WTC11 (cell line): Measurements from ENCODE around the gene CIZ1. TPM values are rescaled to one million over a fixed set of nuclear protein-coding genes. Genes with fewer than 3 reads are reported as not detected.

Experiments
- ATAC-seq: fragments of 200-7000 bp; cut with Tn5 transposase; 2 replicates; pipeline ENCODE4 v1.10.0; 2021; ENCODE audit warnings: mild to moderate bottlenecking, moderate library complexity
- CTCF ChIA-PET: fragments of 300-600 bp; sonication (Branson Sonifier 250); formaldehyde crosslinking; loops from one replicate; lab custom pipeline; 2021; ENCODE audit warnings: antibody characterized with exemption; lab: Charles Lee
- POLR2A ChIA-PET: fragments of 350-600 bp; sonication (Branson Sonifier 250); formaldehyde crosslinking; loops from one replicate; lab custom pipeline; 2021; ENCODE audit warnings: antibody characterized with exemption; lab: Charles Lee
- DNase-seq: peaks from one replicate; pipeline ENCODE4 v3.0.0; 2021; ENCODE audit warnings: low spot score
- H3K27ac Mint-ChIP-seq: 2 replicates; pipeline ENCODE4 v1.8.0; 2021; ENCODE audit warnings: mixed read lengths
- H3K27me3 Mint-ChIP-seq: 2 replicates; pipeline ENCODE4 v1.8.0; 2021; ENCODE audit warnings: low read depth, mild to moderate bottlenecking, moderate library complexity, mixed read lengths
- H3K36me3 Mint-ChIP-seq: 2 replicates; pipeline ENCODE4 v1.8.0; 2021; ENCODE audit warnings: mixed read lengths
- H3K4me1 Mint-ChIP-seq: 2 replicates; pipeline ENCODE4 v1.8.0; 2022; ENCODE audit warnings: mixed read lengths
- H3K4me3 Mint-ChIP-seq: 2 replicates; pipeline ENCODE4 v1.8.0; 2021; ENCODE audit warnings: mild to moderate bottlenecking, moderate library complexity, mixed read lengths
- H3K9me3 Mint-ChIP-seq: 2 replicates; pipeline ENCODE4 v1.8.0; 2021; ENCODE audit warnings: mixed read lengths
- ATF6 ChIP-seq: sonication (generic); formaldehyde crosslinking; IDR thresholded peaks from 2 replicates; pipeline ENCODE4 v1.8.1; 2023; ENCODE audit warnings: mild to moderate bottlenecking, missing genetic modification reagents
- CDX4 ChIP-seq: fragments of 250-450 bp; sonication (Bioruptor Pico); IDR thresholded peaks from 2 replicates; pipeline ENCODE4 v1.9.0; 2021; ENCODE audit warnings: moderate library complexity, mild to moderate bottlenecking, inconsistent platforms, borderline replicate concordance
- GTF2I ChIP-seq: fragments of 250-450 bp; sonication (Bioruptor Pico); conservative IDR thresholded peaks from 2 replicates; pipeline ENCODE4 v1.4.0; 2021; ENCODE audit warnings: mild to moderate bottlenecking
- ZNF281 ChIP-seq: sonication (generic); formaldehyde crosslinking; IDR thresholded peaks from 2 replicates; pipeline ENCODE4 v1.8.0; 2023; ENCODE audit warnings: mild to moderate bottlenecking, missing genetic modification reagents
- ZNF317 ChIP-seq: sonication (generic); formaldehyde crosslinking; IDR thresholded peaks from 2 replicates; pipeline ENCODE4 v1.8.1; 2023; ENCODE audit warnings: low read depth, mild to moderate bottlenecking, moderate library complexity, missing genetic modification reagents, borderline replicate concordance
- ZNF423 ChIP-seq: fragments of 250-450 bp; sonication (Bioruptor Pico); IDR thresholded peaks from 2 replicates; pipeline ENCODE4 v2.1.2; 2022; ENCODE audit warnings: mild to moderate bottlenecking, moderate library complexity
- ZNF425 ChIP-seq: fragments of 250-450 bp; sonication (Bioruptor Pico); conservative IDR thresholded peaks from 2 replicates; pipeline ENCODE4 v1.9.0; 2021; ENCODE audit warnings: mild to moderate bottlenecking
- ZNF671 ChIP-seq: fragments of 250-450 bp; sonication (Bioruptor Pico); IDR thresholded peaks from 2 replicates; pipeline ENCODE4 v1.8.0; 2021; ENCODE audit warnings: mild to moderate bottlenecking
- total RNA-seq: library from RNA; stranded (reverse); gene quantifications from 3 replicates; pipeline ENCODE4 v1.2.3, GENCODE V29; 2021
- TF ChIP-seq, protein P1 (sequence below): fragments of 200-600 bp; IDR thresholded peaks from 2 replicates; pipeline ENCODE4 v1.8.0; 2022; ENCODE audit warnings: antibody characterized with exemption
- TF ChIP-seq, protein P2 (sequence below): sonication (generic); formaldehyde crosslinking; IDR thresholded peaks from 2 replicates; pipeline ENCODE4 v1.8.0; 2022; ENCODE audit warnings: missing genetic modification reagents
- TF ChIP-seq, protein P3 (sequence below): sonication (generic); formaldehyde crosslinking; IDR thresholded peaks from 2 replicates; pipeline ENCODE4 v1.8.0; 2022; ENCODE audit warnings: mild to moderate bottlenecking, missing genetic modification reagents

The CIZ1 gene
- total RNA-seq, 1 experiment from 2014 or later: 90.2 TPM

DNA sequence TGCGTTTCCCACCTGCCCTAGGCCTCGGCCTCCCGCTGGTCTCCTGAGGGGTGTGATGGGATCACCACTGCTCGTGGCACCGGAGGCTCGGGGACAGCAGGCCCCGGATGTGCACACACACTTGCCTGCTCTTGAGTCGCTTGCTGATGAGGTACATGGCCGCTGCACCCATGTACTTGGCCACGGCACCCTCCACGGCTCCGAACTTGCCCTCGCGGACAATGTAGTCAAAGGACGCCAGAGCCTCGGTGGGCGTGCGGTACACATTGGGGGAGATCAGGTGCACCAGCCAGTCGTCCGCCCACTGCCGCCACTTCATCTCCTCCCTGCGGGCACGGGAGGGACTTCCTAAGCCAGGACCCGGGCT, 68.6 kb downstream of the CIZ1 start:
- no peak overlapping the region for H3K4me3 Mint-ChIP-seq
- ATAC-seq (no peak), DNase-seq (no peak)
- ChIA-PET CTCF (no interaction called here), POLR2A (no interaction called here)
- peaks cover 19% of the 10 kb centered on the region for H3K36me3 Mint-ChIP-seq
- TF ChIP-seq ZNF671 (no peak), ZNF423 (no peak), CDX4 (CRISPR knock-in tag) (no peak), ZNF425 (no peak), ATF6 (no peak), ZNF317 (CRISPR knock-in tag) (no peak), ZNF281 (CRISPR knock-in tag) (no peak), GTF2I (no peak)
- TF ChIP-seq, protein P1, sequence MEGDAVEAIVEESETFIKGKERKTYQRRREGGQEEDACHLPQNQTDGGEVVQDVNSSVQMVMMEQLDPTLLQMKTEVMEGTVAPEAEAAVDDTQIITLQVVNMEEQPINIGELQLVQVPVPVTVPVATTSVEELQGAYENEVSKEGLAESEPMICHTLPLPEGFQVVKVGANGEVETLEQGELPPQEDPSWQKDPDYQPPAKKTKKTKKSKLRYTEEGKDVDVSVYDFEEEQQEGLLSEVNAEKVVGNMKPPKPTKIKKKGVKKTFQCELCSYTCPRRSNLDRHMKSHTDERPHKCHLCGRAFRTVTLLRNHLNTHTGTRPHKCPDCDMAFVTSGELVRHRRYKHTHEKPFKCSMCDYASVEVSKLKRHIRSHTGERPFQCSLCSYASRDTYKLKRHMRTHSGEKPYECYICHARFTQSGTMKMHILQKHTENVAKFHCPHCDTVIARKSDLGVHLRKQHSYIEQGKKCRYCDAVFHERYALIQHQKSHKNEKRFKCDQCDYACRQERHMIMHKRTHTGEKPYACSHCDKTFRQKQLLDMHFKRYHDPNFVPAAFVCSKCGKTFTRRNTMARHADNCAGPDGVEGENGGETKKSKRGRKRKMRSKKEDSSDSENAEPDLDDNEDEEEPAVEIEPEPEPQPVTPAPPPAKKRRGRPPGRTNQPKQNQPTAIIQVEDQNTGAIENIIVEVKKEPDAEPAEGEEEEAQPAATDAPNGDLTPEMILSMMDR: no peak
- TF ChIP-seq, protein P2, sequence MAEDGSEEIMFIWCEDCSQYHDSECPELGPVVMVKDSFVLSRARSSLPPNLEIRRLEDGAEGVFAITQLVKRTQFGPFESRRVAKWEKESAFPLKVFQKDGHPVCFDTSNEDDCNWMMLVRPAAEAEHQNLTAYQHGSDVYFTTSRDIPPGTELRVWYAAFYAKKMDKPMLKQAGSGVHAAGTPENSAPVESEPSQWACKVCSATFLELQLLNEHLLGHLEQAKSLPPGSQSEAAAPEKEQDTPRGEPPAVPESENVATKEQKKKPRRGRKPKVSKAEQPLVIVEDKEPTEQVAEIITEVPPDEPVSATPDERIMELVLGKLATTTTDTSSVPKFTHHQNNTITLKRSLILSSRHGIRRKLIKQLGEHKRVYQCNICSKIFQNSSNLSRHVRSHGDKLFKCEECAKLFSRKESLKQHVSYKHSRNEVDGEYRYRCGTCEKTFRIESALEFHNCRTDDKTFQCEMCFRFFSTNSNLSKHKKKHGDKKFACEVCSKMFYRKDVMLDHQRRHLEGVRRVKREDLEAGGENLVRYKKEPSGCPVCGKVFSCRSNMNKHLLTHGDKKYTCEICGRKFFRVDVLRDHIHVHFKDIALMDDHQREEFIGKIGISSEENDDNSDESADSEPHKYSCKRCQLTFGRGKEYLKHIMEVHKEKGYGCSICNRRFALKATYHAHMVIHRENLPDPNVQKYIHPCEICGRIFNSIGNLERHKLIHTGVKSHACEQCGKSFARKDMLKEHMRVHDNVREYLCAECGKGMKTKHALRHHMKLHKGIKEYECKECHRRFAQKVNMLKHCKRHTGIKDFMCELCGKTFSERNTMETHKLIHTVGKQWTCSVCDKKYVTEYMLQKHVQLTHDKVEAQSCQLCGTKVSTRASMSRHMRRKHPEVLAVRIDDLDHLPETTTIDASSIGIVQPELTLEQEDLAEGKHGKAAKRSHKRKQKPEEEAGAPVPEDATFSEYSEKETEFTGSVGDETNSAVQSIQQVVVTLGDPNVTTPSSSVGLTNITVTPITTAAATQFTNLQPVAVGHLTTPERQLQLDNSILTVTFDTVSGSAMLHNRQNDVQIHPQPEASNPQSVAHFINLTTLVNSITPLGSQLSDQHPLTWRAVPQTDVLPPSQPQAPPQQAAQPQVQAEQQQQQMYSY: no peak
- TF ChIP-seq, protein P3, sequence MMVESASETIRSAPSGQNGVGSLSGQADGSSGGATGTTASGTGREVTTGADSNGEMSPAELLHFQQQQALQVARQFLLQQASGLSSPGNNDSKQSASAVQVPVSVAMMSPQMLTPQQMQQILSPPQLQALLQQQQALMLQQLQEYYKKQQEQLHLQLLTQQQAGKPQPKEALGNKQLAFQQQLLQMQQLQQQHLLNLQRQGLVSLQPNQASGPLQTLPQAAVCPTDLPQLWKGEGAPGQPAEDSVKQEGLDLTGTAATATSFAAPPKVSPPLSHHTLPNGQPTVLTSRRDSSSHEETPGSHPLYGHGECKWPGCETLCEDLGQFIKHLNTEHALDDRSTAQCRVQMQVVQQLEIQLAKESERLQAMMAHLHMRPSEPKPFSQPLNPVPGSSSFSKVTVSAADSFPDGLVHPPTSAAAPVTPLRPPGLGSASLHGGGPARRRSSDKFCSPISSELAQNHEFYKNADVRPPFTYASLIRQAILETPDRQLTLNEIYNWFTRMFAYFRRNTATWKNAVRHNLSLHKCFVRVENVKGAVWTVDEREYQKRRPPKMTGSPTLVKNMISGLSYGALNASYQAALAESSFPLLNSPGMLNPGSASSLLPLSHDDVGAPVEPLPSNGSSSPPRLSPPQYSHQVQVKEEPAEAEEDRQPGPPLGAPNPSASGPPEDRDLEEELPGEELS: no peak
- H3K4me1 Mint-ChIP-seq: peaks cover 20% of the 10 kb centered on the region
- H3K27ac Mint-ChIP-seq: no peak overlapping the region
- no peaks in the 10 kb centered on the region for H3K27me3 Mint-ChIP-seq
- no peaks in the 10 kb centered on the region for H3K9me3 Mint-ChIP-seq
